Iris pigment epithelial cell (primary cell): ENCODE results near the gene PID1.

Experiments
- DNase-seq: peaks from one replicate; pipeline ENCODE4 v3.0.0-alpha.2; 2011; ENCODE audit warnings: low read depth

The PID1 gene

DNA sequence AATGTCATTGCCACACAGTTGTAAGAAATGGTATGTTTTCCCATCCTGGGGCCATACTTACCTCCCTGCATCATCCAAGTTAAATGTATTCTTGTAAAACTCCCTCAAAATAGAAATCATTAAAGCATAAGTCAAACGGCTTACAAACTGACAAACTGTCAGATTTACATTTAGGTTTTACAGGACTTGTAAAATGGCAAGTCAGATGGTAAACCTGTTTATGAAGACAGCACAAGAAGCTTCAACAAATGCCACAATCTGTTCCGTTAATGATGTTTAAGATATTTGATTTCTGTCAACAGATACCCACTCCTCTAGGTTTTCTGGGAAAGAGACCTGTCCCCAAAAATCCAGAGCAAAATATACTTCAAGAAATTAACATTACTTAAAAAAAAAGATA is 197.2 kb downstream of the PID1 start:
- no peak for DNase-seq

DNA sequence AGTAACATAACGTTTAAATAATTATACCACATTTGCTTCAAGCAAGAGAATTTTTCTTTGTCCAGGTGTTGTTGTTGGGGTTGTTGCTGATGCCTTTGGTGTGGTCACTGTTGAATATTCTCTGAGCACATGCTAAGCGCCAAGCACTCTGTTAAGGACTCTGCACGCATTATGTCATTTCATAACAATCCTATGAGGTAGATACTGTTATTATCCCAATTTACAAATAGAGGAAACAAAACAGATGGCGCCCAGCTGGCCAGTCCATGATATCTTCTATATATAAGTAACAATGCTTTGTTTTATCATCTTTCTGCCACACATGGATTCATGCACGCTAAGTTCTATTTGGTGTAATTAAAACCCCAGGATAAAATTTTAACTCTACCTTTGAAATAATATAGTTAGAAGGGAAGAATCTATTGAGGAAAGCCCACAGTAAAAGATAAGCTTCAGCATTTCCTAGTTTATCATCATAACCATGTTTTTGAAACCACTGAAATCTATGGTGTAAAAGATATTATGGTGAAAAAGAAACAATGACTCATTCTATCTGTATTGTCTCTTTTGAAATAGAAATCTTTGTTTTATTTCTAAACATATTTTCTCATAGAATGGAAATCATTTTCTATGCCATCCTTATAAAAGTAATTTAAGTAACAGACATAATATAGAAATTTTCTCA is 199.7 kb downstream of the PID1 start:
- DNase-seq = peak; percentile 16

DNA sequence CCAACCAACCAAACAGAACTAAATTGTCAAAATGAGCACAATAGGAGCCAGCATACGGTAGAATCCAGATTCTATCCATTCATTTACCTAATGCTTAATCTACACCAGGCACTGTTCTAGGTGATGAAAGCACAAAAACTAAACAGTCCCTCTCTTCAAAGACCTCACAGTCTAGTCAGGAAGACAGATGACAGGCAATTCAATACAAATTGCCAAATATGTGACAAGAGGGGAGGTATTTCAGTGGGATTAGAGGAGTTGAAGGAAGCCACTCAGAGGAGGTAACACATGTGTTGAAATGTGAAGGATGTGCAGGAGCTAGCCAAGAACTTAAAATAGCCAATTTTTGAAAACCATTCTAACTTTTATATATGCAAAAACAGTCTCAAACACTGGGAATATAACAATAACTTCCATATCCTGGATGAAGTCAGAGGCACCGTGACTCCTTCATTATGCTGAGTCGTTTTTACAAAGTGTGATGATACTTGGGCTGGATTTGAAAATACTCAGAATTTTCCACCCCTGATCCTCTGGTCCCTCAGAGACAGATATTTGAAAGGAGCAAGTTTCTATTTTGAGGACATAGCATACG is 204.9 kb downstream of the PID1 start:
- DNase-seq = no peak

DNA sequence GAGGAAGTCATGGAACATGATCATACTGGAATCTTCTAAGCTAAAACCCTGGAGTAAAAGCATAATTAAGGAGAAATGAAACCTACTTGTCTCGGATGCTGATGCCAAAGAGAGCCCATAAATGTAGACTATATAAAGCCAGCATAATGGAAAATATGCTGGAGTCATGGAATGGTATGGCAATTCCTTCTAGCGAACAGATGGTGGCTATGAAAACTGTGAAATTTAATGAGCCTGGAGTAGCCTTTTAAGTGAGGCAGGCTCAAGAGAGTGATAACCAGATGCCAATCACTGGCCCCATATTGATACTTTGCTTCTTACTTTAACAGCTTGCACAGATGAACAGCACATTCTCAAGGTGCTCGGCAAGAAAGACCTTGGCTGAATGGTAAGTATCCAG is 206.3 kb downstream of the PID1 start:
- DNase-seq = no peak

DNA sequence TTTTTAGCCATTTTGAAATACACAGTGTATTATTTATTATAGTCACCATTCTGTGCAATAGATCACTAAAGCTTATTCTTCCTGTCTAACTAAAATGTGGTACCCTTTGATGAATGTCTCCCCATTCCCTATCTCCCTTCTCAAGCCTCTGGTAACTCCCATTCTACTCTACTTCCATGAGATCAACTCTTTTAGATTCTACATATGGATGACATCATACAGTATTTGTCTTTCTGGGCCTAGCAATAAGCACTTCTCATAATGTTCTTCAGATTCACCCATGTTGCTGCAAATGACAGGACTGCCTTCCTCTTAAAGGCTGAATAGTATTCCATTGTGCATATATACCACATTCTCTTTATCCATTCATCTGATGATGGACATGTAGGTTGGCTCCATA is 210.9 kb downstream of the PID1 start:
- no peak for DNase-seq

DNA sequence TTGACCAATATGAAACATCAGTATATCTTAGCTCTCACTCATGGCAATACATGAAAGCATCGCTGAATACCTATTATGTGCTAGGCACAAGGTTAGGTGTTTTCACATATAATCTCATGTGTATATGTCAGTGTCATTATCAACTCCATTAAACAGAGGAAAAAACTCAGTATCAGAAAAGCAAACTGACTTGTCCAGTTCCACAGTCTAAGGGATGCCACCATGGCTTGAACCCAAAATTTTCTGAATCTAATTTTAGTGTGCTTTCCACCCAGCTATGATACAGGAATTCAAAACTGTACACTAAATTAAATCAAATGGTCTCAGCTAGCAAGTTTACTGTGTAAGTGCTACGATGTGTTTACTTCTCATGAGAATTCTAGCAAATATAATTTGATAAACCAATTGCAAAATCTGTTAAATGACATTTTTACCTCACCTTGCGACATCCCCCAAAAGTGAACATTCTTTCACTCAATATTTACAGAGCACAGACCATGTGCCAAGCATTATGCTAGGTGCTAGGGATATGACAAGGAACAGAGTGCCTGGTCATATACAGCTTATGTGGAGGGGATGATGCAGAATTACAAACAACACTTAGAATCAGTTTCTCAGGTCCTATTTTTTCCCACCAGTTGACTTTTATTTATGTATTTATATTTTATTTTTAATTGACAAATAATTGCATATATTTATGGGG is 211.6 kb downstream of the PID1 start:
- no peak for DNase-seq

DNA sequence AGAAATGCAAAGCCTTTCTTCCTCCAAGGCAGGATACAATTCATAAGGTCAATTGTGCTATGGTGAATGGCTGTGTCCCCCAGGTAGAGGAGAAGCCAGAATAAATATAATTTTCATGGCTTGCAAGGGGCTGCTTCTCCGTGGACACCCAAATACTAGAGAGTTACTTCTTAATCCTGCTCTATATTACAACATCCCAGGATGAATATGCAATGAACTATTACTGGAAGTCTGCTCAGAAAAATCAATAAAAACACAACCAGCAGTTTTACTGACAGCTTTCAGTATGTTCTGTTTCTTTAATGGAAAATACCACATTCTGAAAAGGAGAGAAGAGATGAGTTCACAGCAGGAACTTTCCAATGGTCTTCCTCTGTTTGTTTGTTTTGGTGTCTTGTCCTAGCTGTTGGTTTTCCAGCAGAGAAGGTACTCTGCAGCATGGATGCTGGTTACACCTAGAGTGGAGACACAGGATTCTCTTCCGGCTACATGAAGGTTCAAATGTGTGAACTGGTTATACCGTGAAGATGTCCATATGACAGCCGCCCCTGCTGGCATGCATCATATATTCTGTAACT is 213.0 kb downstream of the PID1 start:
- no peak for DNase-seq

DNA sequence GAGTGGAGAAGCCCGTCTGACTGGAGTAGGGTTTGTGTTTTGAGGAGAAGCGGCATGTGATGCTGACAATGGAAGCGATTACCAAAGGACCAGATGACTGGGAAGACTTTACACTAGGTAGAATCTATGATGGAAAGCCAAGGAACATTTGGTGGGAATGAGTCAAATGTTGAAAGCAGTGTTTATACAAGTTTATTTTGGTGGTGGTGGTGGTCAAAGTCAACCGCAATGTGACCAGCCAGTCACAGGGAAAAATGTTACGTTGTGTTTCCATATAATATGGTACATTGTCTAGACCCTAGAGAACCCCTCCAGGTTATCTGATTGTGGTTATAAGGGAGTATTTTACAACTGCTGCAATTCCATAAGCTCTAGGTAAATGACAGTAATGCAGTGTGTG is 216.8 kb downstream of the PID1 start:
- no peak for DNase-seq

DNA sequence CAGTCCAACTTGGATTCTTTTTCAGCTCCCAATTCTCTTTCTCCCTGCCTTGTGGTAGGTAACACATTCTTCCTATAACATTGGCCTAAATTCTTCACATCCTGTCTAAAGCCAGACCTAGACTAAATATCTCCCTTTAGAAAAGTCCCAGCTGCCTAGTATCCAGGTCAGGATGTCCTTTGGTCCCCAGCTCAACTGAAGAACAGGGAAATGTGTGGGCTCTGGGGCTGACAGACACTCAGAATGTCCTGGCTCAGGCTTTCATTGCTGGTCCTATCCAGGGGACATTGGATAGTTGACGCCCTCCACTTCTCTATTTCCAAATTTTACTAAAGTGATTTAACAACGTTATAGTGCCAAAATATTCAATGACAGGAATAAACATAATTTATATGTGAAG is 219.3 kb downstream of the PID1 start:
- DNase-seq = no peak

DNA sequence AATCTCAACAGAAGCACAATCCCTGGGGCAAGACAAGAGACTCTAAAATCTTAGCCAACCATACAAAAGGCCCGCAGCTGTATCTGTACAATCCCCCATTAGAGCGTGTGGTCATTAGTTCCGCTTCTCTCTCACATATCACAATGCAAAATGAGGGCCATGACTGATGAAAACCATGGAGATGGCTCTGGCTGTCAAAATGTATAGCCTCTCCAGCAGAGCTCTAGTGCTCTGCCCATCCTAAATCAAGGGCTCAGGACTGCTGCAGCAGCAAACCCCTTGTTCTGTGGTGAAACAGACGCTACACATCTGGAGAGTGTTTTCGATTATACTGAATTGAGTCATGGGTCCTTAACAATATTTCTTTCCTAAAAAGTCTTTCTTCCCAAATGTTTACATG is 221.0 kb downstream of the PID1 start:
- no peak for DNase-seq

DNA sequence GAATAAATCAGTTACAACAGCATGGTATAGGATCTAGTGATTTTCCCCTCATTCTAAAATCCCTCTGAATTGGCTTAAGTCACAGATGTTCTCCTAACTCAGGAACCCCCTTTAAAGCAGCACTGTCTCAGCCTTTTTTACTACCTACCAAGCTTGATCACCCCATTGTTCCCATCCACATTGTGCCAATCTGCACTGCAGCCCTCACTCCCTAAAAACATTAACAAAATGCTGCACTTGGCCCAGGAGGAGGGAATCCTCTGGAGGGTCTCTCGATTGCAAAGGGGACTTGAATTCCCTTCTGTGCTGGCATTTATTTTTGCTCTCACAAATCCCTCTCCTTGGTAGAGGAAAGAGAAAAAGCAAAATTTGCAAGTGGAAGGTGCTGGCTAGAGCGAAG is 223.0 kb downstream of the PID1 start:
- no peak for DNase-seq

DNA sequence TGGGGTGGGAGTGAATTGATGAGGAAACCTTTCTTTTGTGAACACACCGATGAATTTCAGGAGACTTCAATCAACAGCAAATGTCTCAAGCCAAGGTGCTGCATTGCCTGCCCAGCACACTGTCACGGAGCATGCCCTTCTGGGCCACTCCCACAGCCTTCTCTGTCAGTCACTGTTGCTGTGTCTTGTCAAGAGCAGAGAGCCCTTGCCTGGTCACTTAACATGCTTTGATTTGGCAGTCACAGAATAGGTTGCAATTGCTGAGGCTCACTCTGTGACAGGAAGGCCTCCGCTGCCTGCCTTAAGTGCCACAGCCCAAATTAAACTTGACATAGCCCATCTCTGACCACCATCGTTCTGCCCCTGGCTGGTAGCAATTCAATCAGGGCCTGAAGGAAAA is 225.4 kb downstream of the PID1 start:
- no peak for DNase-seq

DNA sequence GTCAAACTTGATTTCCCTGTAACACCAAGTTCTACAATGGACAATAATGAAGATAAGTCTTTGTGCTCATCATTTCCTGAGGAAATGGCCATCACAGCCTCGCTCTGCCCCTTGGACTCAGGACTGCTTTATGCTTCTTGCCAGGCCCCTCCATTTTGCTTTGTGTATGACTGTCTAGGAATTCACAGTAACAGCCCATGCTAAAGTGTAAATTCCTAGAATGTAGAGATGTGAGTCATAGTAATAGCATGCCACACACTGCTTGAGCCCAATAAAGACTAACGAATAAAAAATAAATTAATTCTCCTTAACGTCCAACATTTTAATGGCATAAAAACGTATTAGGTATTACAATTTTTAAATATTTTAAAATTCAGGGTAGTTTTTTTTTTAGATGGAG is 226.5 kb downstream of the PID1 start:
- DNase-seq = peak; percentile 53

DNA sequence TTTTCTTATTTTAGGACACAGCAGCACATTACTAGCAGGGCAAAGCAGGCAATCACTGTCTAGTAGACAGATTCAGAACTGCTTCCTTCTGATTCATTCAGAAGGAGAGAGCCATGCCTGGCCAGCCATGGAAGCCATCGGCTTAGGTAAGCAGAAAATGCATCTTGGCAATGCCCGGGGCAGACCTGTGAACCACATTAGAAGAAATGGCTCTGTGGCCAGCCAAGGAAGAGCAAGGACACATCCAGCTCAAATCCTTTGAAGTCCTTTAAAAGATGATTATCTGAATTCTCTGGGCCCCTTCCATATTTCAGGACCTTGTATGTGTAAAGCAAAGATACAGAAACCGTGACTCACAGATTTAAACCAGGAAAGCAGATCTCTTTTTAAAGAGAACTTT is 227.4 kb downstream of the PID1 start:
- DNase-seq = no peak

DNA sequence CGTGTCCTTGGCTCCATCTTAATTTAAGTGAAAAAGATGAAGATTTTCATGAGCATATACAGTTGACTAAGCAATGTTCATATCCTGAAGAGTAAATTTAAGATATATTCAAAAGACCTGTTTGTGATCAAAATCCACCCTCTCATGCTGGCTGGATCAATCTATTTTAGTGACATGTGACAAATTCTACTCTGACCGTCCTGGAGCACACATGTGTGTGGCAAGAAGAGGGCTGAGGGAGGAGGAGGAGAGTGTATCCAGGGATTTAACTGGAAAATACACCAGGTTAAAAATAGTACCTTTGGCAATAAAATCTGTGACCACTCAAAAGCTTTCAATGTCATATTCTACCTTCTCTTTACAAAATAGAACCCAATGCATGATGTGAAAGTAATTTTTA is 228.7 kb downstream of the PID1 start:
- no peak for DNase-seq

DNA sequence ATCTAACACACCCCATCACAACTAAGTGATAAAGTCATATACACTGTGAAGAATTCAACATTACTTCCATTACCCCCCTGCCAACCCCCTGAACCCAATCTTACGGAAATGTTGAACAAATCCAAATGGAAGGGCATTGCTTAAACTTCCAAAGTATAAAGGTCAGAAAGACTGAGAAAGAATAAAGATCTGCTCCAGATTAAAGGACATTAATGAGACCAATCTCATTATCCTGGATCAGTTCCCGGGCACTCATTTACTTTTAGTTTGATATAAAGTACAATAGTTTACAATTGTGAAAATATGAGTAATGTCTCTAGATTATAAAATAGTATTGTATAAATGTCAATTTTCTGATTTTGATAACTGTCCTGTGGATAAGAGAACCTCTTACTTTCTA is 229.4 kb downstream of the PID1 start:
- DNase-seq = no peak

DNA sequence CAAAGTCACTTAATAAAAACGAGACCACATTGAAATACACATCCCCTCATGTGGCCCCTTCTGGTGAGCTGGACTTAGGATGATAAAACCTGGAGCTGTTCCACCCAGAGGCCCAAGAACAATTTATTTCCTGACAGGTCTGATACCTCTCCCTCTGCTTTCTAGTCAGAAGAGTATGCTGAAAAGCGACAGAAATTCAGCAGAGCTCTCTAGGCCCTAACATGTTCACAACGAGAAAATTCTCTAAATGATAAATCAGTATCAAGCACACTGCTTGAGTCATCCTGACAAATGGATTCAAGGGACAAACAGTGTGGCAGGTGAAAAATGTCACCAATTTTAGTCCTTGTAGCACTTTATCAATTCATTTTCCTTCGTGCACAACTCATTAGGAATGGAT is 233.5 kb downstream of the PID1 start:
- no peak for DNase-seq

DNA sequence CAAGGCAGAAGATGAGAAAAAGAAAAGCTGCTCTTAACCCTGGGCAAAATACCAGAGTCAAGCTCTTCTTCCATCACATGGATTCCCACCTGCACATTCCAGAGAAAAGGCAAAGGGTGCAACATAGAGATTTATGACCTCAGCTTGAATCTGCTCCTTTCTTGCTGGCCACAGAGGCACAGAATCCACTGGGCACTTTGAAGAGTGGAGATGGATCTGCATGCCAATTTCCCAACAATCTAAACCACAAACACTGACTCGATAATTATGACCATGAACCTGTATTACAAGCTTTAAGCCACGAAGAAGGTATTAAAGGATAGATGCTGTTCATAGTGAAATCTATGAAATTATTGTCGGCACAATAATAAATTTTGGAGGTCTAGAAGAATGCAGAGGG is 237.3 kb downstream of the PID1 start:
- DNase-seq = peak; percentile 7

DNA sequence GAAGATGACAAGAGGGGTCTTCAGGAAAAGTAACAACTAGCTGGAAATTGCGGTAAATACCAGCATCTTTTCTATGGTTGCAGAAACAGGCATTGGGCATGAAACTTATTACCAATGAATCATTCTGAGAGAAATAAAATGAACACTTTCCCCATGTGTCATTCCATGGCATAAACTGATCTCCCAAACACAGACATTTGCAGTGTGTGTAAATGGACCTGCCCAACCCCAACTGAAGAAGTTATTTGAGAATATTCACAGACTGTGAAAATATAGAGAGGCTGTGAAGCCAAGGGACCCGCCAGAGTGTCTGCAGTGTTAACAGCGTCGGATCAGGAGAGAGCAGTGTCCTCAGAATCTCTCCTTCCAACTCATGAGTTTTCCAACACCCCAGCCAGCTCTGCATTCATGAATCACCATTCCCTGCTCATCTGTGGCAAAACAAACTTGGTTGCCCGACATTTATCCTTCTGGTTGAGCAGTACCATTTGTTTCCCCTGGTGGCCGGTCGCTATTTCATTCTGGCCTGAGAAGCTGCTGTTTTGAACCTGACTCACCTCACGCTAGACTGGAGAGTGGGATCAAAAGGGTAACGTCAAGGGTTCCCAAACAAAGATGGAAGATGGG is 238.4 kb downstream of the PID1 start:
- DNase-seq = no peak

DNA sequence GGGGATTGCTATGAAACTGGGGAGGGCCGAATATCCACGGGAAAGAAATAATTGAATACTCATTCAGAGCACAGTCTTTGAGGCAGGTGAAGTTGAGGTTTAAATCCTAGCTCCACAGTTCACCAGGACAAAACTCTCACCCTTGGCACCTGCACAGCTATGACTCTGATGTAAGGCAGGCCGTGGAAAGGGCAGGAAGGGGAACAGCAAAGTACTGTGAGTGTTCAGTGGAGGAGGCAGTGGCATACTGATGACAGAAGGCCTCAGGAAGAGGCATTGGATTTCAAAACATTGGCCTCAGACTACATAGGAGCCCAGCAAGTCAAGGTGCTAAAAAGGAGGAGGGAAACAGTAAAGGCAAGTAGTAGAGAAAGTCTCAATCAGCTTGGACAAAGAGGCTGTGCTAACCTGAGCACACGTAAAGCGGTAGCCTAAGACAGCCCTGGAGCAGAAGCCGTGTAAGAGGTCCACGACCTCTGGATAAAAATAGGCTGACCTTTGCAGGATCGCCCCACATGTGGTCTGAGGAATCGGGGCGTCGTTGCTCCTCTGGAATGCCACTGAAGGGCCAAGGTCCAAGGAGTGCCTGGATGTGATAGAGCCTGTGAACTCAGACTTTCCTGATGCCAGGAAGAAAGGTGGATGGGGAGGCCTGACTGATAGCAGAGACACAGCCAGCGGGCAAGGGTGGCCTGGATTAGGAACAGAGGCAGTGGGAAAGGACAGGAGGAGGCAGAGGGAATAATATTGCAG is 243.6 kb downstream of the PID1 start:
- no peak for DNase-seq

DNA sequence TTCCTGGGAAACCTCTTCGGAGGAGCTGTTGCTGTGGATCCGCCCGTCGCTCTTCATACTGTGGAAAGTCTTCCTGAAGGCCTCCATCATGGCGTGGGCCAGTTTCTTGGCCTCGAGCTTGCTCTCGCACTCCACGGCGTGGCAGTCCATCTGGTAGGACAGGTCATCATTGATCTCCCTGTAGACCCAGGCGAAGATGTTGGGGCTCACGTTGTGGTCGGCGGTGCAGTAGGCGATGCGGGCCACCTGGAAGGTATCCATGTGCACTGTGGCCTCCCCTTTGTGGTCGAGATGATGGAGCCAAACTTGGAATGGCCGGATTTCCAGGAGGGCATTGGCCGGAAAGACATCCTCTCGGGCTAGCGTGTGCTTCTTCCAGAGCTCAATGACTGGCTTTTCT is 245.4 kb downstream of the PID1 start:
- no peak for DNase-seq

DNA sequence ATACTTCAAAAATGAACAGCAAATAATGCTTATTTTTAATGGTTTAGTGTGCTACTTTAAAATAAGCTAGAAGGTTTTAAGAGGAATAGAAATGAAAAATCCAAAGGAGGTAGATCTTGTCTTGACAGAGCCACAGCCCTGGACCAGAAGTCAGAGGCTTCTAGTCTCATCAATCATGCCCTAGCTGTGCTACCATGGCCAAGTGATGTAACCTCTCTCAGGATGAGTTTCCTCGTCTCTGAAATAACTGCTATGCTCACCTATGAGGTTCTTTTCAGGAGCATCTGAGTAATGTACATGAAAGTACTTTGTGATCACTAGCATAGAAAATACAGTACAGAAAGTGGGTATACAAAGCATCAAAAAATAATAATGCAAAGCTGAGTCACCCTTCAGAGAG is 248.4 kb downstream of the PID1 start:
- DNase-seq = no peak
